ENCODE data around the gene FLRT2. TPM values are rescaled to one million over a fixed set of nuclear protein-coding genes. Genes with fewer than 3 reads are reported as not detected.

FLRT2 gene
- total and polyA plus RNA-seq, 2 of the 4 experiments (the other 2 are of a cell fraction), result 10.2 to 13.1 TPM

DNA sequence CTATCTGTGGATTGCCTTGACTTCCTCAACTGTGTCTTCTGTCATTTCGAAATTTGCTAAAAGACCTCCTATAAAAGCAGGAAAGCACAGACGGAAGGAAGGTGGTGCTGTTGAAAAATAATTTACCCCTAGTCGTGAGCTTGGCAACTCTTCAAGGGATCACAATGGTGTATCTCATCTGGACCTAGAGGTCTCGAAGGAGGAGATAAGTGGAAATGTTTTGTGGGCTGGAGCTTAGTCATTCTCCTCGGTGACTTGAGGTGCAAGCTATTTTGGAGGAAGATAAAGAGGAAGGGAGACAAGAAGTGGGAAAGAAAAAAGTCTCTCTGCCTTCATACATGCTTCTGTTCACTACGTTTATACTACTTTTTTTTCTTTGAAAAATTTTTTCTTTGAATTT, 89.9 kb downstream of the FLRT2 start:
- Histone ChIP-seq H2AFZ (replicated peaks; ENCODE audit: low read length, poor library complexity) (no peak overlapping the region), H3K56ac (ENCODE audit: extremely low read depth, insufficient read depth, low read length) (no peak overlapping the region), H3K9me3 (ENCODE audit: control insufficient read depth, insufficient read depth, low read length) (no peaks in the 10 kb centered on the region), H3K23ac (ENCODE audit: low read depth, low read length) (no peak overlapping the region), H2BK5ac (ENCODE audit: low read depth, low read length, poor library complexity, severe bottlenecking) (no peak overlapping the region), H4K8ac (ENCODE audit: low read depth in 2 of 2, low read length in 2 of 2) (no peak overlapping the region), H3K36me3 (ENCODE audit: control insufficient read depth, insufficient read depth, low read length) (peaks cover 31% of the 10 kb centered on the region), H3K18ac (ENCODE audit: low read depth, low read length) (no peak overlapping the region), H3K4me2 (ENCODE audit: low read depth, low read length) (no peak overlapping the region), H2BK15ac (ENCODE audit: low read depth, low read length) (no peak overlapping the region), H4K91ac (ENCODE audit: insufficient read depth, low read depth, low read length) (no peak overlapping the region), H3K9me1 (ENCODE audit: insufficient read depth, low read length) (no peaks in the 10 kb centered on the region; the same call in 1 of the 2 replicates), H4K20me1 (ENCODE audit: insufficient read depth, low read length) (no peaks in the 10 kb centered on the region), H3K4me3 (ENCODE audit: insufficient read depth, low read depth, low read length) (no peak overlapping the region), H3K79me1 (ENCODE audit: low read depth in 1 of 2, low read length in 2 of 2) (no peaks in the 10 kb centered on the region), H2BK20ac (ENCODE audit: low read depth, low read length) (no peak overlapping the region), H3K14ac (replicated peaks; ENCODE audit: low read depth, low read length) (no peak overlapping the region), H2BK120ac (ENCODE audit: low read depth, low read length) (no peak overlapping the region), H3K9ac (ENCODE audit: low read depth, low read length) (no peak overlapping the region), H3K27me3 (ENCODE audit: control insufficient read depth, insufficient read depth, low read length) (no peaks in the 10 kb centered on the region), H2AK9ac (replicated peaks; ENCODE audit: low read depth, low read length, poor library complexity) (peak overlapping the region; percentile 23), H3K27ac (ENCODE audit: insufficient read depth, low read length) (no peak overlapping the region), H3K4ac (ENCODE audit: low read depth, low read length) (no peak overlapping the region), H4K5ac (ENCODE audit: low read depth, low read length) (no peak overlapping the region), H3K4me1 (ENCODE audit: control insufficient read depth, insufficient read depth, low read length) (peaks cover 2% of the 10 kb centered on the region; the same call in 1 of the 2 replicates), H2AK5ac (ENCODE audit: low read depth, low read length) (no peak overlapping the region)
- in situ Hi-C loops (cut with MboI; ENCODE audit: low sequenced_read_pairs) (no loop called here), intact Hi-C loops (cut with micrococcal nuclease) (no loop called here), dilution Hi-C loops (cut with HindIII; ENCODE audit: low sequenced_read_pairs, unreplicated experiment) (no loop called here)
- ATAC-seq (ENCODE audit: low read depth) (no peak), DNase-seq (peak; percentile 4)
- ChIA-PET POLR2A (ENCODE audit: unreplicated experiment) (no interaction called here), CTCF (interaction anchor here (1.2 kb wide), 1 partner anchor 91 kb away, joined by 3 read pairs; no protein-coding TSS in a partner anchor)
- no TSS peak for BruUV-seq (replicated peaks)
- TF ChIP-seq SMC3 (IDR thresholded peaks at IDR 0.05; ENCODE audit: low read depth, low read length) (no peak), RCOR1 (IDR thresholded peaks at IDR 0.05; ENCODE audit: insufficient replicate concordance, low read length) (no peak), FOS (IDR thresholded peaks at IDR 0.05; ENCODE audit: low read depth, low read length) (no peak), CHD1 (IDR thresholded peaks at IDR 0.05; ENCODE audit: low read depth, low read length) (no peak), BHLHE40 (IDR thresholded peaks at IDR 0.05; ENCODE audit: low read depth, low read length) (no peak), RFX5 (IDR thresholded peaks at IDR 0.05; ENCODE audit: low read depth, low read length) (no peak), MAFK (IDR thresholded peaks at IDR 0.05; ENCODE audit: low read depth, low read length) (no peak), MXI1 (IDR thresholded peaks at IDR 0.05; ENCODE audit: borderline replicate concordance, low read depth, low read length) (no peak)
- TF ChIP-seq, protein P1, sequence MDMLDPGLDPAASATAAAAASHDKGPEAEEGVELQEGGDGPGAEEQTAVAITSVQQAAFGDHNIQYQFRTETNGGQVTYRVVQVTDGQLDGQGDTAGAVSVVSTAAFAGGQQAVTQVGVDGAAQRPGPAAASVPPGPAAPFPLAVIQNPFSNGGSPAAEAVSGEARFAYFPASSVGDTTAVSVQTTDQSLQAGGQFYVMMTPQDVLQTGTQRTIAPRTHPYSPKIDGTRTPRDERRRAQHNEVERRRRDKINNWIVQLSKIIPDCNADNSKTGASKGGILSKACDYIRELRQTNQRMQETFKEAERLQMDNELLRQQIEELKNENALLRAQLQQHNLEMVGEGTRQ (IDR thresholded peaks at IDR 0.05; ENCODE audit: low read depth, low read length), result no peak
- no CpG with 5 or more reads among the region's 6 CpGs for WGBS, 2 experiments (ENCODE audit: extremely low coverage in 2 of 2, insufficient read length in 1 of 2)
